CD4-positive, alpha-beta T cell treated with Interleukin-17A for 4 hours (primary cell): Measurements from ENCODE around the gene PML.
"Not testable (repeated sequence)": the region's sequence is repeated elsewhere in the genome, so short reads cannot be mapped to it uniquely, and the experiment has no call there.

Source experiments
- DNase-seq: peaks from one replicate; pipeline ENCODE4 v3.0.0-alpha.2; 2020; ENCODE audit warnings: mixed read lengths

The PML gene

GRCh38 chr15:74041311-74041756, 46.8 kb downstream of the PML start:
- DNase-seq: no peak

- no peak for DNase-seq
These were observed 47.4 kb downstream of the PML start for GRCh38 chr15:74041777-74042435.

GRCh38 chr15:74042603-74043424, 48.3 kb downstream of the PML start:
- DNase-seq: no peak

- no peak for DNase-seq
These were observed 49.1 kb downstream of the PML start for GRCh38 chr15:74043425-74044266.

GRCh38 chr15:74044267-74045110, 50.0 kb downstream of the PML start:
- DNase-seq: no peak

GRCh38 chr15:74045184-74045583, 50.7 kb downstream of the PML start:
- no peak for DNase-seq

- DNase-seq: no peak
These were observed 51.2 kb downstream of the PML start for GRCh38 chr15:74045636-74046274.

- no peak for DNase-seq
These were observed 51.8 kb downstream of the PML start for GRCh38 chr15:74046275-74046674.

- DNase-seq: no peak
These were observed 55.6 kb downstream of the PML start for GRCh38 chr15:74050127-74050526.

GRCh38 chr15:74050556-74051234, 56.2 kb downstream of the PML start:
- DNase-seq: no peak

- DNase-seq: not testable (repeated sequence)
These were observed 58.0 kb downstream of the PML start for GRCh38 chr15:74052271-74053260.

GRCh38 chr15:74053517-74053916, 59.0 kb downstream of the PML start:
- no peak for DNase-seq

GRCh38 chr15:74053941-74054529, 59.5 kb downstream of the PML start:
- peak; percentile 79 for DNase-seq

GRCh38 chr15:74055804-74056203, 61.3 kb downstream of the PML start:
- DNase-seq: no peak

GRCh38 chr15:74056330-74056729, 61.8 kb downstream of the PML start:
- DNase-seq: not testable (repeated sequence)

- not testable (repeated sequence) for DNase-seq
These were observed 64.7 kb downstream of the PML start for GRCh38 chr15:74059050-74059833.

GRCh38 chr15:74060251-74060650, 65.7 kb downstream of the PML start:
- no peak for DNase-seq

GRCh38 chr15:74062236-74062635, 67.7 kb downstream of the PML start:
- no peak for DNase-seq

GRCh38 chr15:74062671-74063070, 68.2 kb downstream of the PML start:
- no peak for DNase-seq
